Thoracic aorta (tissue), 2 donors: ENCODE data around the gene CELF5. TPM values are rescaled to one million over a fixed set of nuclear protein-coding genes. Genes with fewer than 3 reads are reported as not detected.
"Not testable (repeated sequence)": the region's sequence is repeated elsewhere in the genome, so short reads cannot be mapped to it uniquely, and the experiment has no call there.

Source experiments
- ATAC-seq: fragments of 150-250 bp; one replicate; pipeline ENCODE4 v1.8.0; 2017; ENCODE audit warnings: low read depth; ENCODE audit not compliant: insufficient number of reproducible peaks, low FRiP score
- DNase-seq: peaks from one replicate; pipeline ENCODE4 v3.0.0-alpha.2; 2020; ENCODE audit warnings: low spot score
- H3K27ac ChIP-seq, 2 donors: fragments of 200-600 bp; sonication (generic); 1 replicate in 1 of 2; 2 replicates in 1 of 2; pipeline ENCODE4 v1.5.1; 2016; ENCODE audit warnings: mild to moderate bottlenecking in 2 of 2, moderate library complexity in 2 of 2
- H3K27me3 ChIP-seq: fragments of 200-600 bp; sonication (generic); replicated peaks from 2 replicates; pipeline ENCODE4 v1.6.0; 2016; ENCODE audit warnings: mild to moderate bottlenecking; ENCODE audit not compliant: insufficient read depth
- H3K36me3 ChIP-seq: fragments of 200-600 bp; sonication (generic); one replicate; pipeline ENCODE4 v1.5.1; 2016
- H3K4me1 ChIP-seq, 2 donors: fragments of 200-600 bp; sonication (generic); 1 replicate in 1 of 2; 2 replicates in 1 of 2; pipeline versions ENCODE4 v1.5.1 to v1.6.0; 2016; ENCODE audit warnings: low read depth in 2 of 2, mild to moderate bottlenecking in 1 of 2; ENCODE audit not compliant: control insufficient read depth in 1 of 2
- H3K4me3 ChIP-seq: fragments of 200-600 bp; sonication (generic); 2 replicates; pipeline ENCODE4 v1.5.1; 2016; ENCODE audit warnings: mild to moderate bottlenecking
- H3K9me3 ChIP-seq: fragments of 200-600 bp; sonication (generic); 2 replicates; pipeline ENCODE4 v1.5.1; 2016
- total RNA-seq, 2 donors: library from RNA; depleted of rRNA; stranded (reverse); fragments of >200 nt; gene quantifications; one replicate each; pipeline versions ENCODE4 v1.1.0 to v1.2.3, GENCODE V29; 2016
- TF ChIP-seq, protein P1 (sequence below): fragments of 200-600 bp; sonication (generic); IDR thresholded peaks from one replicate; pipeline ENCODE4 v1.5.1; 2019; ENCODE audit warnings: antibody characterized with exemption

CELF5 gene
- total RNA-seq, 2 donors from 2014 or later = not detected

DNA sequence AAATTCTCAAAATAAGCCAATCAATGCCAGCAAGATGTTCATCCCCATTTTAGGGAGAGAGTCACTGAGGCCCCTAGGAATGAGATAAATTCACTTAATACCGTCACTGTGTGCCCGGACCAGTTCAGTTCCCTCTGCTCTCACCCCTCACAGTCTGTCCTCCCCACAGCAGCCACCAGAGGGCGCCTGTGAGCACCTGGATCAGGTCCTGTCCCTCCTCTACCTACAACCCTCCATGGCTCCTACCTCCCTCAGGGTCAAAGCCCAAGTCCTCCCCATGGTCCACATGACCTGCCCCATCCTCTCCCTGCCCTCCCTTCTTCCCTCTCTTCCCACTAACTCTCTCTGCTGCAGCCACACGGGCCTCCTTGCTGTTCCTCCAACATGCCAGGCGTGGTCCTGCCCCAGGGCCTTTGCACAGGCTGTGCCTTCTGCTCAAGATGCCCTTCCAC is 100.0 kb downstream of the CELF5 start:
- no peak for DNase-seq
- Histone ChIP-seq H3K27me3 (peaks cover 7% of the 10 kb centered on the region), H3K9me3 (no peaks in the 10 kb centered on the region), H3K4me1 (peaks cover 0 to 3% of the 10 kb centered on the region in 2 donors), H3K27ac (no peak overlapping the region), H3K36me3 (no peaks in the 10 kb centered on the region), H3K4me3 (no peak overlapping the region)
- no peak for ATAC-seq
- TF ChIP-seq, protein P1, sequence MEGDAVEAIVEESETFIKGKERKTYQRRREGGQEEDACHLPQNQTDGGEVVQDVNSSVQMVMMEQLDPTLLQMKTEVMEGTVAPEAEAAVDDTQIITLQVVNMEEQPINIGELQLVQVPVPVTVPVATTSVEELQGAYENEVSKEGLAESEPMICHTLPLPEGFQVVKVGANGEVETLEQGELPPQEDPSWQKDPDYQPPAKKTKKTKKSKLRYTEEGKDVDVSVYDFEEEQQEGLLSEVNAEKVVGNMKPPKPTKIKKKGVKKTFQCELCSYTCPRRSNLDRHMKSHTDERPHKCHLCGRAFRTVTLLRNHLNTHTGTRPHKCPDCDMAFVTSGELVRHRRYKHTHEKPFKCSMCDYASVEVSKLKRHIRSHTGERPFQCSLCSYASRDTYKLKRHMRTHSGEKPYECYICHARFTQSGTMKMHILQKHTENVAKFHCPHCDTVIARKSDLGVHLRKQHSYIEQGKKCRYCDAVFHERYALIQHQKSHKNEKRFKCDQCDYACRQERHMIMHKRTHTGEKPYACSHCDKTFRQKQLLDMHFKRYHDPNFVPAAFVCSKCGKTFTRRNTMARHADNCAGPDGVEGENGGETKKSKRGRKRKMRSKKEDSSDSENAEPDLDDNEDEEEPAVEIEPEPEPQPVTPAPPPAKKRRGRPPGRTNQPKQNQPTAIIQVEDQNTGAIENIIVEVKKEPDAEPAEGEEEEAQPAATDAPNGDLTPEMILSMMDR = peak; percentile 72

DNA sequence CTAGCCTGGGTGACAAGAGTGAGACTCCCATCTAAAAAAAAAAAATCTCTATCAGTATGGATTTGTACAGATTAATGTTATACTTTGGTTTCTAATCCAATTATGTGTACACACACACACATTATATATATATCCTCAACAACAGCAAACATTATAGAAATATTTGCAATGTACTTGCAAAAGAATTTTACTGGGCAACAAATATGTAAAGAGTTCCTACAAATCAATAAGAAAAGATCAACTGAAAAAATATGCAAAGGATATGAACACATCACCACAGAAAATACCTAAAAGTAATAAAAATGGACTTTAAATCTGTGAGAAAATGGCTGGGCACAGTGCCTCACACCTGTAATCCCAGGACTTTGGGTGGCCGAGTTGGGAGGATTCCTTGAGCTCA is 101.0 kb downstream of the CELF5 start:
- H3K4me3 ChIP-seq = no peak overlapping the region
- H3K4me1 ChIP-seq = peaks cover 0 to 3% of the 10 kb centered on the region in 2 donors
- H3K36me3 ChIP-seq = no peaks in the 10 kb centered on the region
- TF ChIP-seq, protein P1 = no peak
- ATAC-seq = no peak
- no peak overlapping the region for H3K27ac ChIP-seq
- no peak for DNase-seq
- H3K27me3 ChIP-seq = peaks cover 7% of the 10 kb centered on the region
- H3K9me3 ChIP-seq = no peaks in the 10 kb centered on the region

DNA sequence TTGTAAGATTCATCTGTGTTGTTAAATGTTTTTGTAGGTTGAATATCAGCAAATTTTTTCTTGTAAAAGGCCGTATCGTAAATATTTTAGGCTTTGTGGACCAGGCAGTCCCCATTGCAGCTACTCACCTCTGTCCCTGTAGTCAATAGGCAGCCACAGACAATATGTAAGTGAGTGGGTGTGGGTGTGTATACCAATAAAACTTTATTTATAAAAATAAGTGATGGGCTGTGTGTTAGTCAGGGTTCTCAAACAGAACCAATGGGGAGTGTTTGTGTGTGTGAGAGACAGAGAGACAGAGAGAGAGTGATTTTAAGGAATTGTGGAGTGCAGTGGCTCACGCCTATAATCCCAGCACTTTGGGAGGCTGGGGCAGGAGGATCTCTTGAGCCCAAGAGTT is 104.3 kb downstream of the CELF5 start:
- peaks cover 4 to 12% of the 10 kb centered on the region in 2 donors for H3K4me1 ChIP-seq
- H3K27me3 ChIP-seq = no peaks in the 10 kb centered on the region
- H3K36me3 ChIP-seq = no peaks in the 10 kb centered on the region
- TF ChIP-seq, protein P1 = no peak
- H3K9me3 ChIP-seq = no peaks in the 10 kb centered on the region
- ATAC-seq (no peak), DNase-seq (no peak)
- H3K27ac ChIP-seq = no peak overlapping the region
- H3K4me3 ChIP-seq = no peak overlapping the region

DNA sequence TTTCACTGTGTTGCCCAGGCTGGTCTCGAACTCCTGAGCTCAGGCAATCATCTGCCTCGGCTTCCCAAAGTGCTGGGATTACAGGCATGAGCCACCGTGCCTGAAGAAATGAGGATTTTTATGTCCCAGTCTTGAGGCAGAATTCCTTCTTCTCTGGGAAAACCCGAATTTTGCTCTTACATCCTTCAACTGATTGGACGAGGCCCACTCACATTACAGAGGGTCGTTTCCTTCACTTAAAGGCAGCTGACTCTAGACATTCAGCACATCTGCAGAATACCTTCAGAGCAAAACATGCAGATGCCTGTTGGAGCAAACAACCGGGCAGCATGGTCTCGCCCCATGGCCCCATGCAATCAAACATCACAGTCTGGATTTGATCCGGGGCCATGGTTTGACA is 105.6 kb downstream of the CELF5 start:
- H3K9me3 ChIP-seq = no peaks in the 10 kb centered on the region
- no peak for DNase-seq
- H3K4me1 ChIP-seq = peaks cover 5 to 25% of the 10 kb centered on the region in 2 donors
- no peak for ATAC-seq
- H3K36me3 ChIP-seq = no peaks in the 10 kb centered on the region
- H3K27me3 ChIP-seq = no peaks in the 10 kb centered on the region
- H3K4me3 ChIP-seq = no peak overlapping the region
- TF ChIP-seq, protein P1 = no peak
- H3K27ac ChIP-seq = no peak overlapping the region

DNA sequence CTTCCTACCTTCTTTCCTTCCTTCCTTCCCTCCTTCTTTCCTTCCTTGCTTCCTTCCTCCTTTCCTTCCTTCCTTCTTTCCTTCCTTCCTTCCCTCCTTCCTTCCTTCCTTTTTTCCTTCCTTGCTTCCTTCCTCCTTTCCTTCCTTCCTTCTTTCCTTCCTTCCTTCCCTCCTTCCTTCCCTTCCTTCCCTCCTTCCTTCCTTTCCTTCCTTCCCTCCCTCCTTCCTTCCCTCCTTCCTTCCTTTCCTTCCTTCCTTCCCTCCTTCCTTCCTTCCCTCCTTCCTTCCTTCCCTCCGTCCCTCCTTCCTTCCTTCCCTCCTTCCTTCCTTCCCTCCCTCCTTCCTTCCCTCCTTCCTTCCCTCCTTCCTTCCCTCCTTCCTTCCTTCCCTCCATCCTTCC is 107.8 kb downstream of the CELF5 start:
- DNase-seq, H3K9me3 ChIP-seq, H3K27ac ChIP-seq, H3K36me3 ChIP-seq, H3K4me3 ChIP-seq, ATAC-seq, H3K27me3 ChIP-seq: not testable (repeated sequence)
- peaks cover 21 to 45% of the 10 kb centered on the region in 2 donors for H3K4me1 ChIP-seq

DNA sequence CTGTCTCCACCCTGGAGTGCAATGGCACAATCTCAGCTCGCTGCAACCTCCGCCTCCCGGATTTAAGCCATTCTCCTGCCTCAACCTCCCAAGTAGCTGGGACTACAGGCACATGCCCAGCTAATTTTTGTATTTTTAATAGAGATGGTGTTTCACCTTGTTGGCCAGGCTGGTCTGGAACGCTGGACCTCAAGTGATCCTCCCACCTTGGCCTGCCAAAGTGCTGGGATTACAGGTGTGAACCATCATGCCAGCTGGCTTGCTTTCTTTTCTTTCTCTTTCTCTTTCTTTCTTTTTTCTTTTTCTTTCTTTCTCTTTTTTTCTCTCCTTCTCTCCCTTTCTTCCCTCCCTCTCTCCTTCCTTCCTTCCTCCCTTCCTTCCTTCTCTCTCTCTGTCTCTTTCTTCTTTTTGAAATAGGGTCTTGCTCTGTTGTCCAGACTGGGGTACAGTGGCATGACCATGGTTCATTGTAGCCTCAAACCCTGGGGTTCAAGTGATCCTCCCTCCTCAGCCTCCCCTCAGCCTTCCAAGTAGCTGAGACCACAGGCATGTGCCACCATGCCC is 108.6 kb downstream of the CELF5 start:
- peak overlapping the region in 1 of 2 donors; percentile 11 for H3K27ac ChIP-seq
- no peak for DNase-seq
- H3K9me3 ChIP-seq = no peaks in the 10 kb centered on the region
- no peaks in the 10 kb centered on the region for H3K27me3 ChIP-seq
- TF ChIP-seq, protein P1 = no peak
- ATAC-seq = no peak
- no peak overlapping the region for H3K4me3 ChIP-seq
- no peaks in the 10 kb centered on the region for H3K36me3 ChIP-seq
- peaks cover 28 to 52% of the 10 kb centered on the region in 2 donors for H3K4me1 ChIP-seq
